Testis (tissue), 3 donors: ENCODE data around the gene CCNE1. TPM values are rescaled to one million over a fixed set of nuclear protein-coding genes. Genes with fewer than 3 reads are reported as not detected.
"Not testable (repeated sequence)": the region's sequence is repeated elsewhere in the genome, so short reads cannot be mapped to it uniquely, and the experiment has no call there.

ENCODE experiments used
- DNase-seq: peaks from one replicate; pipeline ENCODE4 v3.0.0-alpha.2; 2019
- H3K27ac ChIP-seq, 2 donors: fragments of 200-600 bp; sonication (generic); one replicate each; pipeline ENCODE4 v1.5.1; 2019
- H3K27me3 ChIP-seq: fragments of 200-600 bp; sonication (generic); one replicate; pipeline ENCODE4 v1.5.1; 2019
- H3K36me3 ChIP-seq: fragments of 200-600 bp; sonication (generic); one replicate; pipeline ENCODE4 v1.5.1; 2017; ENCODE audit warnings: low read depth; ENCODE audit errors: missing control alignments
- H3K4me1 ChIP-seq: fragments of 200-600 bp; sonication (generic); one replicate; pipeline ENCODE4 v1.5.1; 2019
- H3K4me3 ChIP-seq, 2 donors: fragments of 200-600 bp; sonication (generic); one replicate each; pipeline ENCODE4 v1.5.1; 2017 to 2019
- H3K9me3 ChIP-seq: fragments of 200-600 bp; sonication (generic); one replicate; pipeline ENCODE4 v1.5.1; 2017
- POLR2A ChIP-seq: fragments of 450-650 bp; IDR thresholded peaks from one replicate; pipeline ENCODE4 v1.6.1; 2017; ENCODE audit warnings: antibody characterized with exemption, mild to moderate bottlenecking, moderate library complexity
- WGBS, 2 donors: methylation state at CpG; one replicate each; pipeline ENCODE4 v1.1.5; 2018; 5-methylcytosine and 5-hydroxymethylcytosine counted together
- intact Hi-C: fragments of 100-400 bp; cut with DNase I; formaldehyde crosslinking; loops from one replicate; pipeline ENCODE4 v1.15.1; 2023; ENCODE audit warnings: low total_unique reads
- polyA plus RNA-seq: library from polyadenylated mRNA; stranded (reverse); fragments of 350-450 nt; fragmentation: Illumina TruSeq; extraction: RNeasy Lipid Tissue Mini Kit (QIAGEN cat#74804); gene quantifications from one replicate; pipeline ENCODE4 v1.2.3, GENCODE V29; 2014; ENCODE audit warnings: low read depth, low replicate concordance; ENCODE audit not compliant: insufficient read depth
- total RNA-seq, 2 donors: library from RNA; depleted of rRNA; stranded (reverse); fragments of >200 nt; gene quantifications; one replicate each; pipeline ENCODE4 v1.2.3, GENCODE V29; 2016
- TF ChIP-seq, protein P1 (sequence below), 3 experiments: fragments of 450-650 bp in 2 of 3; fragments of 200-600 bp in 1 of 3; sonication (generic) in 1 of 3; IDR thresholded peaks; one replicate each; pipeline ENCODE4 v1.5.1; 2016 to 2019; ENCODE audit warnings: antibody characterized with exemption in 3 of 3, mild to moderate bottlenecking in 2 of 3, moderate library complexity in 1 of 3

CCNE1 gene
- total and polyA plus RNA-seq, 3 donors from 2014 or later = 16.3 to 32.2 (median 17.6) TPM

DNA sequence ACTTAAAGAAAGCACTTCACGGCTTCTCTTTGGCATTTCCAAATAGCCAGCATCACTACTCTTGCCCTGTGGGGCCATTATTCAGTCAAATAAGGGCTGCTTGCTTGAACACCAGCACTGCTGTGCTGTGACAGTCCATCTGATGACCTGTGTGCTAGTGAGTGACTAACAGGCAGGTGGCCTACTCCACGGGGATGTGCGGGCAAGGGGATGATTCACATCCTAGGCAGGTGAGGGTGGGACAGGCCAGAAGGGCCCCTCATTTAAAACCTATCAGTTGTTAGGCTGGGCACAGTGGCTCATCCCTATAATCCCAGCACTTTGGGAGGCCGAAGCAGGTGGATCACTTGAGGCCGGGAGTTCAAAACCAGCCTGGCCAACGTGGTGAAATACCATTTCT lies 8.2 kb downstream of the CCNE1 start:
- Histone ChIP-seq H3K27me3 (no peaks in the 10 kb centered on the region), H3K4me3 (no peak overlapping the region), H3K9me3 (no peaks in the 10 kb centered on the region), H3K36me3 (no peaks in the 10 kb centered on the region), H3K4me1 (no peaks in the 10 kb centered on the region), H3K27ac (no peak overlapping the region)
- TF ChIP-seq, protein P1, sequence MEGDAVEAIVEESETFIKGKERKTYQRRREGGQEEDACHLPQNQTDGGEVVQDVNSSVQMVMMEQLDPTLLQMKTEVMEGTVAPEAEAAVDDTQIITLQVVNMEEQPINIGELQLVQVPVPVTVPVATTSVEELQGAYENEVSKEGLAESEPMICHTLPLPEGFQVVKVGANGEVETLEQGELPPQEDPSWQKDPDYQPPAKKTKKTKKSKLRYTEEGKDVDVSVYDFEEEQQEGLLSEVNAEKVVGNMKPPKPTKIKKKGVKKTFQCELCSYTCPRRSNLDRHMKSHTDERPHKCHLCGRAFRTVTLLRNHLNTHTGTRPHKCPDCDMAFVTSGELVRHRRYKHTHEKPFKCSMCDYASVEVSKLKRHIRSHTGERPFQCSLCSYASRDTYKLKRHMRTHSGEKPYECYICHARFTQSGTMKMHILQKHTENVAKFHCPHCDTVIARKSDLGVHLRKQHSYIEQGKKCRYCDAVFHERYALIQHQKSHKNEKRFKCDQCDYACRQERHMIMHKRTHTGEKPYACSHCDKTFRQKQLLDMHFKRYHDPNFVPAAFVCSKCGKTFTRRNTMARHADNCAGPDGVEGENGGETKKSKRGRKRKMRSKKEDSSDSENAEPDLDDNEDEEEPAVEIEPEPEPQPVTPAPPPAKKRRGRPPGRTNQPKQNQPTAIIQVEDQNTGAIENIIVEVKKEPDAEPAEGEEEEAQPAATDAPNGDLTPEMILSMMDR (IDR thresholded peaks at IDR 0.05) = no peak
- TF ChIP-seq POLR2A = no peak
- WGBS, 2 donors = 85 to 96% methylated on average over 6 of the region's 6 CpGs
- intact Hi-C loops = no loop called here
- DNase-seq = no peak

DNA sequence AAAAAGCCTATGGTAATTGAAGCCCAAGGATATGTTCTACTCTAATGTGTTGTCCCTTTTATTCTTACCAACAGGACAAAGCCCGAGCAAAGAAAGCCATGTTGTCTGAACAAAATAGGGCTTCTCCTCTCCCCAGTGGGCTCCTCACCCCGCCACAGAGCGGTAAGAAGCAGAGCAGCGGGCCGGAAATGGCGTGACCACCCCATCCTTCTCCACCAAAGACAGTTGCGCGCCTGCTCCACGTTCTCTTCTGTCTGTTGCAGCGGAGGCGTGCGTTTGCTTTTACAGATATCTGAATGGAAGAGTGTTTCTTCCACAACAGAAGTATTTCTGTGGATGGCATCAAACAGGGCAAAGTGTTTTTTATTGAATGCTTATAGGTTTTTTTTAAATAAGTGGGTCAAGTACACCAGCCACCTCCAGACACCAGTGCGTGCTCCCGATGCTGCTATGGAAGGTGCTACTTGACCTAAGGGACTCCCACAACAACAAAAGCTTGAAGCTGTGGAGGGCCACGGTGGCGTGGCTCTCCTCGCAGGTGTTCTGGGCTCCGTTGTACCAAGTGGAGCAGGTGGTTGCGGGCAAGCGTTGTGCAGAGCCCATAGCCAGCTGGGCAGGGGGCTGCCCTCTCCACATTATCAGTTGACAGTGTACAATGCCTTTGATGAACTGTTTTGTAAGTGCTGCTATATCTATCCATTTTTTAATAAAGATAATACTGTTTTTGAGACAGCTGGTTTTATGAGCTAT lies 12.0 kb downstream of the CCNE1 start:
- H3K27me3 ChIP-seq = no peaks in the 10 kb centered on the region
- TF ChIP-seq, protein P1 (IDR thresholded peaks at IDR 0.05) = no peak
- no peak for TF ChIP-seq POLR2A
- H3K4me3 ChIP-seq = no peak overlapping the region
- WGBS, 2 donors = 88 to 92% methylated on average over 18 to 20 of the region's 20 CpGs
- intact Hi-C loops = no loop called here
- H3K27ac ChIP-seq = no peak overlapping the region
- no peak for DNase-seq
- no peaks in the 10 kb centered on the region for H3K9me3 ChIP-seq
- no peaks in the 10 kb centered on the region for H3K36me3 ChIP-seq
- no peaks in the 10 kb centered on the region for H3K4me1 ChIP-seq

DNA sequence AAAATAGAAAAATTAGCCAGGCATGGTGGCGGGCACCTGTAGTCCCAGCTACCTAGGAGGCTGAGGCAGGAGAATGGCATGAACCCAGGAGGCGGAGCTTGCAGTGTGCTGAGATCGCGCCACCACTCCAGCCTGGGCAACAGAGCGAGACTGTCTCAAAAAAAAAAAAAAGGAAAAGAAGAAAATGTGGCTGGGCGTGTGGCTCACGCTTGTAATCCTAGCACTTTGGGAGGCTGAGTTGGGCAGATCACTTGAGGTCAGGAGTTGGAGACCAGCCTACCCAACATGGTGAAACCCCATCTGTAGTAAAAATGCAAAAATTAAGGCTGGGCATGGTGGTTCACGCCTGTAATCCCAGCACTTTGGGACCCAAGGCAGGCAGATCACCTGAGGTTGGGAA lies 13.5 kb downstream of the CCNE1 start:
- 95 to 99% methylated on average over 8 of the region's 8 CpGs for WGBS, 2 donors
- intact Hi-C loops, H3K27ac ChIP-seq, H3K9me3 ChIP-seq, H3K4me3 ChIP-seq, H3K4me1 ChIP-seq, H3K36me3 ChIP-seq, DNase-seq, H3K27me3 ChIP-seq: not testable (repeated sequence)

DNA sequence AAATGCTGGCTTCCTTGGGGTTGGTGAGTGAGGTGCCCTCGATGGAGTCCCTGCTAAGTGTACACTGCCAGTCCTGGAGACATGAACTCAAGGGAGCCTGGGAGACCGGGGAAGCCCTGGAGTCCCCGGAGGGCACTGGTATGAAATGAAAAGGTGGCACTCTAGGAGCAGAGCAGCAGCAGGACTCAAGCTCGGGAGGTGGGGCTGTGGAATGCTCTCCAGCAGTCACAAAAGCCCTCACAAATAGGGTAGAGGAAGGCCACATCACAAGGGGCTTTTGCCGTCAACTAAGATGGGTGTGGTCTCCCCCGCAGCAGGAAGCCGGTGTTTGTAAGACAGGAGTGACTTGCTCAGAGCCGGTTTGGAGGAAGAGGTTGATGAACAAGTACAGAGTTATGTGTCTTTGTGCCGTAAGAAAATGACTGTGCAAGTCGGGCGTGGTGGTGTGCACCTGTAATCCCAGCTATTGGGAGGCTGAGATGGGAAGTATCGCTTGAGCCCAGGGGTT lies 19.3 kb downstream of the CCNE1 start:
- Histone ChIP-seq H3K4me1 (no peaks in the 10 kb centered on the region), H3K36me3 (no peaks in the 10 kb centered on the region), H3K27ac (no peak overlapping the region), H3K9me3 (no peaks in the 10 kb centered on the region), H3K27me3 (no peaks in the 10 kb centered on the region), H3K4me3 (no peak overlapping the region)
- 66 to 78% methylated on average over 12 of the region's 12 CpGs for WGBS, 2 donors
- intact Hi-C loops = no loop called here
- DNase-seq = no peak
- TF ChIP-seq POLR2A = no peak
- TF ChIP-seq, protein P1 (IDR thresholded peaks at IDR 0.05) = no peak

DNA sequence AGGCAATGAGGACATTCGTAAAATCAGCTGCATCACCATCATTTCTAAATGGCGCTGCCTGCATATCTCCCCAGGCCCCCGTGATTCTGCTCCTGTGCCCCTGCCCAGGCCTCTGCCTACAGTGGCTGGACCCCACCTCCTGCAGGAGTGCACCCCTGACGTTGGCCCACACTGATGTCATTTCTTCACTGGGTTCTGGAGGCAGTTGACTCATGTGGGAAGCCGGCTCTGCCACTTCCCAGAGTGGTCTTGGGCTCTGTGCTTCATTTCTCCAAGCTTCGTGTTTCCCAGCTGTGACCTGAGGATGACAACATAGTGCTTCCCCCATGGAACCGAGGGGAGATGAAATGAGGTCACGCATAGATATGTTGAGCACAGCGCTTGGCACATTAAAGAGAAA lies 19.9 kb downstream of the CCNE1 start:
- no peak for DNase-seq
- WGBS, 2 donors = 81 to 82% methylated on average over 9 of the region's 9 CpGs
- Histone ChIP-seq H3K27me3 (no peaks in the 10 kb centered on the region), H3K4me3 (no peak overlapping the region), H3K27ac (no peak overlapping the region), H3K9me3 (no peaks in the 10 kb centered on the region), H3K4me1 (no peaks in the 10 kb centered on the region), H3K36me3 (no peaks in the 10 kb centered on the region)
- TF ChIP-seq POLR2A = no peak
- TF ChIP-seq, protein P1 (IDR thresholded peaks at IDR 0.05) = no peak
- intact Hi-C loops = no loop called here
